PC-3 (cell line): ENCODE measurements around the gene PTEN. TPM values are rescaled to one million over a fixed set of nuclear protein-coding genes. Genes with fewer than 3 reads are reported as not detected.
A peak's percentile ranks its signal among the peaks of the same experiment; 100 is the strongest.
"Not testable (repeated sequence)": the region's sequence is repeated elsewhere in the genome, so short reads cannot be mapped to it uniquely, and the experiment has no call there.

Experiments
- ATAC-seq: fragments of 200-7000 bp; cut with Tn5 transposase; 2 replicates; pipeline ENCODE4 v1.9.1; 2020; ENCODE audit warnings: mild to moderate bottlenecking, moderate library complexity
- BruUV-seq: library from RNA; stranded (reverse); fragments of 400-500 nt; replicated peaks from 2 replicates; lab custom pipeline; 2021; lab: Mats Ljungman, UMichigan
- CTCF ChIA-PET: fragments of 300-600 bp; sonication (Branson Sonifier 250); formaldehyde crosslinking; loops from one replicate; lab custom pipeline; 2022; ENCODE audit warnings: antibody characterized with exemption; lab: Charles Lee
- POLR2A ChIA-PET: fragments of 300-600 bp; sonication (Branson Sonifier 250); formaldehyde crosslinking; loops from one replicate; lab custom pipeline; 2022; ENCODE audit warnings: antibody characterized with exemption; ENCODE audit not compliant: unreplicated experiment; lab: Charles Lee
- DNase-seq: peaks from one replicate; pipeline ENCODE4 v3.0.0-alpha.2; 2015
- H2AFZ ChIP-seq: fragments of 300-600 bp; sonication (generic); 2 replicates; pipeline ENCODE4 v1.6.0; 2016; ENCODE audit warnings: antibody characterized with exemption, low read length
- H3F3A ChIP-seq: fragments of 300-600 bp; sonication (generic); one replicate; pipeline ENCODE4 v1.6.0; 2017; ENCODE audit warnings: antibody characterized with exemption, low read length, control low read depth, mild to moderate bottlenecking; ENCODE audit not compliant: unreplicated experiment
- H3K27ac ChIP-seq: fragments of 300-600 bp; sonication (generic); 2 replicates; pipeline ENCODE4 v1.5.1; 2016; ENCODE audit warnings: mild to moderate bottlenecking, low read length
- H3K27me3 ChIP-seq: fragments of 300-600 bp; sonication (generic); 2 replicates; pipeline ENCODE4 v1.6.1; 2016; ENCODE audit warnings: low read length, mixed read lengths
- H3K36me3 ChIP-seq: fragments of 300-600 bp; sonication (generic); 2 replicates; pipeline ENCODE4 v1.6.1; 2016; ENCODE audit warnings: low read depth, mixed run types, low read length, mixed read lengths
- H3K4me1 ChIP-seq: fragments of 300-600 bp; sonication (generic); 2 replicates; pipeline ENCODE4 v1.5.1; 2016; ENCODE audit warnings: low read length; ENCODE audit not compliant: insufficient read depth
- H3K4me2 ChIP-seq: fragments of 300-600 bp; sonication (generic); 2 replicates; pipeline ENCODE4 v1.6.0; 2016; ENCODE audit warnings: low read length
- H3K4me3 ChIP-seq: fragments of 300-600 bp; sonication (generic); 2 replicates; pipeline ENCODE4 v1.5.1; 2016; ENCODE audit warnings: mild to moderate bottlenecking, low read length, mixed read lengths
- H3K79me2 ChIP-seq: fragments of 300-600 bp; sonication (generic); 2 replicates; pipeline ENCODE4 v1.6.1; 2017; ENCODE audit warnings: low read length, mixed read lengths
- H3K9ac ChIP-seq: fragments of 300-600 bp; sonication (generic); 2 replicates; pipeline ENCODE4 v1.6.0; 2016; ENCODE audit warnings: mild to moderate bottlenecking, low read length
- H3K9me2 ChIP-seq: fragments of 300-600 bp; sonication (generic); replicated peaks from 2 replicates; pipeline ENCODE4 v1.6.1; 2016; ENCODE audit warnings: mixed run types, low read length, mixed read lengths
- H3K9me3 ChIP-seq: fragments of 300-600 bp; sonication (generic); 2 replicates; pipeline ENCODE4 v1.6.1; 2016; ENCODE audit warnings: low read length, mixed read lengths
- H4K20me1 ChIP-seq: fragments of 300-600 bp; sonication (generic); 2 replicates; pipeline ENCODE4 v1.6.1; 2016; ENCODE audit warnings: low read length, mixed read lengths
- CTCF ChIP-seq: fragments of 300-600 bp; sonication (generic); conservative IDR thresholded peaks from 2 replicates; pipeline ENCODE4 v1.5.1; 2017; ENCODE audit warnings: antibody characterized with exemption, low read depth, mild to moderate bottlenecking, low read length
- EZH2 ChIP-seq: fragments of 300-600 bp; sonication (generic); IDR thresholded peaks from one replicate; pipeline ENCODE4 v1.6.1; 2017; ENCODE audit warnings: antibody characterized with exemption, mild to moderate bottlenecking, low read length; ENCODE audit not compliant: unreplicated experiment
- EZH2phosphoT487 ChIP-seq: fragments of 300-600 bp; sonication (generic); IDR thresholded peaks from 2 replicates; pipeline ENCODE4 v1.6.1; 2018; ENCODE audit warnings: mild to moderate bottlenecking, antibody characterized with exemption, low read length, borderline replicate concordance
- intact Hi-C: fragments of 100-400 bp; cut with micrococcal nuclease; formaldehyde crosslinking; loops from 2 replicates; pipeline ENCODE4 v1.9.0; 2023
- total RNA-seq: library from RNA; depleted of rRNA; stranded (reverse); fragments of >200 nt; gene quantifications from 2 replicates; pipeline ENCODE4 v1.2.3, GENCODE V29; 2014

The PTEN gene
- total RNA-seq, 1 experiment from 2014 or later: 7.8 TPM

GRCh38 chr10:87861953-87862678, 1.3 kb upstream of the PTEN start:
- Histone ChIP-seq H3K79me2 (peaks cover 31% of the 10 kb centered on the region), H3K4me1 (peaks cover 16% of the 10 kb centered on the region; the same call in 1 of the 2 replicates), H2AFZ (peak overlapping the region; percentile 85), H3K27ac (peak overlapping the region; percentile 97), H3K27me3 (no peaks in the 10 kb centered on the region), H3K9me3 (no peaks in the 10 kb centered on the region), H3K9me2 (no peaks in the 10 kb centered on the region), H4K20me1 (peaks cover 29% of the 10 kb centered on the region), H3F3A (no peaks in the 10 kb centered on the region), H3K36me3 (no peaks in the 10 kb centered on the region), H3K4me2 (peak overlapping the region; percentile 99), H3K9ac (peak overlapping the region; percentile 95), H3K4me3 (peak overlapping the region; percentile 94)
- no TSS peak for BruUV-seq
- ATAC-seq (peak; percentile 54), DNase-seq (peak; percentile 91)
- TF ChIP-seq EZH2phosphoT487: no peak
- TF ChIP-seq CTCF: no peak
- TF ChIP-seq EZH2: no peak
- POLR2A ChIA-PET: interaction anchor here (1.0 to 1.3 kb wide), 2 partner anchors 16 to 44 kb away, joined by 4 read pairs; partner anchors contain the start of gene ATAD1
- intact Hi-C loops: loop anchor here (1.0 to 2.0 kb wide), 2 partner anchors 15 to 44 kb away; partner anchors contain the start of gene ATAD1
- CTCF ChIA-PET: interaction anchor here (0.5 kb wide), 1 partner anchor 87 kb away, joined by 5 read pairs; no protein-coding TSS in a partner anchor

GRCh38 chr10:87862679-87863052, 759 bp upstream of the PTEN start:
- DNase-seq (peak; percentile 34), ATAC-seq (peak; percentile 16)
- Histone ChIP-seq H4K20me1 (peaks cover 34% of the 10 kb centered on the region), H2AFZ (peak overlapping the region; percentile 85), H3K27ac (peak overlapping the region; percentile 97), H3K9me3 (no peaks in the 10 kb centered on the region), H3K27me3 (no peaks in the 10 kb centered on the region), H3K4me2 (peak overlapping the region; percentile 99), H3K4me1 (peaks cover 16% of the 10 kb centered on the region; the same call in 1 of the 2 replicates), H3F3A (no peaks in the 10 kb centered on the region), H3K4me3 (peak overlapping the region; percentile 94), H3K79me2 (peaks cover 36% of the 10 kb centered on the region), H3K9ac (peak overlapping the region; percentile 95), H3K9me2 (no peaks in the 10 kb centered on the region), H3K36me3 (no peaks in the 10 kb centered on the region)
- no TSS peak for BruUV-seq
- intact Hi-C loops: loop anchor here (1.0 kb wide), 1 partner anchor 44 kb away; the partner anchor contains the start of gene ATAD1
- CTCF ChIA-PET: interaction anchor here (0.5 kb wide), 1 partner anchor 87 kb away, joined by 5 read pairs; no protein-coding TSS in a partner anchor
- POLR2A ChIA-PET: no interaction called here
- TF ChIP-seq CTCF: no peak
- TF ChIP-seq EZH2phosphoT487: no peak
- TF ChIP-seq EZH2: no peak

- peaks cover 22% of the 10 kb centered on the region; the same call in 1 of the 2 replicates for H3K4me1 ChIP-seq
- H3F3A ChIP-seq, intact Hi-C loops, H3K27me3 ChIP-seq, DNase-seq, ATAC-seq, H3K9me3 ChIP-seq, BruUV-seq, POLR2A ChIA-PET, H2AFZ ChIP-seq, CTCF ChIA-PET, H3K9me2 ChIP-seq, H3K36me3 ChIP-seq: not testable (repeated sequence)
- peak overlapping the region; percentile 99 for H3K4me2 ChIP-seq
- H4K20me1 ChIP-seq: peaks cover 43% of the 10 kb centered on the region
- H3K9ac ChIP-seq: peak overlapping the region; percentile 95
- peak overlapping the region; percentile 97 for H3K27ac ChIP-seq
- H3K79me2 ChIP-seq: peaks cover 50% of the 10 kb centered on the region
- H3K4me3 ChIP-seq: peak overlapping the region; percentile 94
Observed at GRCh38 chr10:87863951-87864495, 598 bp downstream of the PTEN start.
